Stomach (tissue), 4 donors: ENCODE results near the gene CIAO3.

Experiments
- CTCF ChIP-seq, 7 experiments: fragments of 450-650 bp in 4 of 7; fragments of 200-600 bp in 3 of 7; sonication (generic) in 3 of 7; IDR thresholded peaks; one replicate each; pipeline ENCODE4 v1.5.1; 2016 to 2019; ENCODE audit warnings: antibody characterized with exemption in 7 of 7, control low read depth in 2 of 7, mild to moderate bottlenecking in 1 of 7
- EP300 ChIP-seq: sonication (generic); formaldehyde crosslinking; IDR thresholded peaks from one replicate; pipeline ENCODE4 v1.6.1; 2017; ENCODE audit warnings: antibody characterized with exemption
- POLR2A ChIP-seq, 4 donors: fragments of 450-650 bp; IDR thresholded peaks; one replicate each; pipeline ENCODE4 v1.6.1; 2016; ENCODE audit warnings: antibody characterized with exemption in 4 of 4, control low read depth in 2 of 4, mild to moderate bottlenecking in 1 of 4, moderate library complexity in 1 of 4

GRCh38 chr16:790086-790485, 49.3 kb upstream of the CIAO3 start:
- TF ChIP-seq EP300 = no peak
- no peak for TF ChIP-seq POLR2A (IDR thresholded peaks at IDR 0.05)
- TF ChIP-seq CTCF (IDR thresholded peaks at IDR 0.05) = no peak
